HG03064 (cell line): Measurements from ENCODE around the gene ARL2.

Experiments used
- ATAC-seq: cut with Tn5 transposase; IDR thresholded peaks from one replicate; pipeline ENCODE4 v1.9.1; 2021; ENCODE audit warnings: low read depth; ENCODE audit not compliant: unreplicated experiment

Gene ARL2

DNA sequence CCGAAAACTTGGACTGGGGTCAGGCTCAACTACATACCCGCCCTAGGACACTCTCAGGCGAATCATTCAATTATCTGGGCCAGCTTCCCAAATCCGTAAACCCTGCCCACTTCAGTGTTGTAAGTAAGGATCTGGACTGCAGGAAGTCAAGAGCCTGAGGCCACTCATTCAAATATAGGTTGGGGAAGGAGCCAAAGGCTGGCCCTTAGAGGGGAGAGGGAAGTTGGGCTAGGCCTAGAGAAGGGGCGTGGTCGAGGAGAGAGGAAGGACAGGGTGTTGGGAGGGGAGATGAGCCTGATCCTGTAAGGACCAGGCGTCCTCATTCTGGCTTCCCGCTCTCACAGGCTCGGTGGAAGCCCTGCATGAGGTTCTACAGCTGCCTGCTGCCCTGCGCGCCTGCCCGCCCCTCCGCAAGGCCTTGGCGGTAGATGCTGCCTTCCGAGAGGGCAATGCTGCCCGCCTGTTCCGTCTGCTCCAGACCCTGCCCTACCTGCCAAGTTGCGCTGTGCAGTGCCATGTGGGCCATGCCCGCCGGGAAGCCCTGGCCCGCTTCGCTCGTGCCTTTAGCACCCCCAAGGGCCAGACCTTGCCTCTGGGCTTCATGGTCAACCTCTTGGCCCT, 30.0 kb downstream of the ARL2 start:
- ATAC-seq: no peak

DNA sequence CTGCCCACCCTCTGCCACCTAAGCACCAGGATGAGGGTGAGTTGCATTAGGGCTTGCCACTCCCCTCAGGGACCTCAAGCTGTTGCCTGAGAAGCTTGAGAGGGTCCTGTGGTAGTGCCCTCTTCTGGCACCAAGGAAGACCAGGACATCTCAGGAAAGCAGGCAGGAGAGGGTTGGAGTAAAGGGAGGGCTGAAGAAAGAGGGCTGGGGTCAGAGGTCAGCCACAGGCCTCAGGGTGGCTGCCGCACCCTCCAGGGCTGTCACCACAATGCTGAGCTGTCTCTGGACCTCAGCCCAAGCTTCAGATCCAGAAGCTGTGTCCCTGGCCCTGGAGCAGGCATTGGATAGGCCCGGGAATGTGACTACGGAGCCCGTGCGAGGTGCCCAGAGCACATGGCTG, 31.1 kb downstream of the ARL2 start:
- no peak for ATAC-seq

DNA sequence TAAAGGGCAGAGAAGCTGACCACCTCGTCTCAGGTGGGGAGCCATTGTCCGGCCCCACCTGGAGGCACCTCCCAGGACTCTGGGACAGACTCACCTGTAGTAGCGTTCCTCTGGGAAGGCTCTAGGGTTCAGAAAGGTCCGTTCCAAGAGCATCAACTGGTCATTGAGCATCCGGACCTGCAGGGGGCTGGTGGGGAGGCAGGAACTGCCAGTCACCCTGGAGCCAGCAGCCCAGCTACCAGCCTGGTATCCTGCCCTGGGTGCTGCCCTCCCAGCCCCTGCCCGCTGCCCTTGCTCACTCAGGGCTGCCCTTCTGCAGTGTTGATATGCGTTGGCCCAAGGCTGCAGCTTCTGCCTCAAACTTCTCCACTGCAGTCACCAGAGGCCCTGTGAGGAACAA, 31.8 kb downstream of the ARL2 start:
- ATAC-seq: no peak

DNA sequence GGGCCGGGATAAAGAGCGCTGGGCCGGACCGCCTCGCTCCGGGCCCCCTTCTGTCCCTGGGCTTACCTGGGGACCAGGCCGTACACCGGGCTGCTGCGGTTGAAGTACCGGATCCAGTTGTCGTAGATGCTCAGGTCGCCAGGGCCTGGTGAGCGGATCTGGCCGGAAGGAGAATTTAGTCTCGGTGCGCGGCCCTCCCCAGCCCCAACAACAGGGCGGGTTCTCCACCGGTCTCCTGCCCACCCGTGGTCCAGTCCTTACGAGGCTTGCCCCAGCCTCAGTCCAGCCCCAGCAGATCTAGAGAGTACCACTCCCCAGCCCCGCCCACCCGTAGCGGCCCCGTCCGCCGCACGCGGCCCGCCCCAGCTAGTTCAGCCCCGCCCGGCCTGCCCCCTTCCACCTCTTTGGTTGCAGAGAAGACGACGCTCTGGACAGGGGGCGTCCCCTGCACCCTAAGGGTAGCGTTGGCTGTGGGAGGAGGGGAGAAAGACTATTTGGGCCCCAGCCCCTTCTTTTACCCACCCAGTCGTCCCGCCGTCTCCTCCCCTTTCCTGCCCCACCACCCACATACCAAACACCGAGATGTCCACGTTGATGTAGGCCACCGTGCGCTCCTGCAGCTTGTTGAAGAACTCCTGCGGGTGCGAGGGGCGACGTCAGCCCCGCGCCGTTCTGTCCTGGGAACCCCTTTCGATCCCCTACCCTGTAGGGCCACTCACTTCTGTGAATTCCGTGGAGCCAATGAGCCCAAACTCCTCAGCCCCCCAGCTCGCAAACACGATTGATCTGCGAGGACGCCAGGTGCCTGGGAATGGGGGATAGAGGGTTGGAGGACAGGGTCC, 33.8 kb downstream of the ARL2 start:
- no peak for ATAC-seq

DNA sequence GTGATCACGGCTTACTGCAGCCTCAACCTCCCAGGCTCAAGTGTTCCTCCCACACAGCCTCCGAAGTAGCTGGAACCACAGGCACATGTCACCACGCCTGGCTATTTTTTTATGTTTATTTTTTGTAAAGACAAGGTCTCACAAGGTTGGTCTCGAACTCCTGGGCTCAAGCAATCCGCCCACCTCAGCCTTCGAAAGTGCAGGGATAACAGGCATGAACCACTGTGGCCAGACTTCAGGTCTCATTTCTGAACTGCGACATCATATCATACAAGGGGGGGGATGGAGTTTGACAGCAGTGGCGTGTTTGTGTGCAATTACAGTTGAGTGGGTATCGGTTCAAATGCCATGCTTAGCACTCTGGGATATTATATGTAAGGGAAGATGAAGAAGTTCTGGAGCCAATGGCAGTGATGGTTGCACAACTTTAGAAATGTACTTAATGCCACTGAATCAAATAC, 37.5 kb downstream of the ARL2 start:
- ATAC-seq: no peak

DNA sequence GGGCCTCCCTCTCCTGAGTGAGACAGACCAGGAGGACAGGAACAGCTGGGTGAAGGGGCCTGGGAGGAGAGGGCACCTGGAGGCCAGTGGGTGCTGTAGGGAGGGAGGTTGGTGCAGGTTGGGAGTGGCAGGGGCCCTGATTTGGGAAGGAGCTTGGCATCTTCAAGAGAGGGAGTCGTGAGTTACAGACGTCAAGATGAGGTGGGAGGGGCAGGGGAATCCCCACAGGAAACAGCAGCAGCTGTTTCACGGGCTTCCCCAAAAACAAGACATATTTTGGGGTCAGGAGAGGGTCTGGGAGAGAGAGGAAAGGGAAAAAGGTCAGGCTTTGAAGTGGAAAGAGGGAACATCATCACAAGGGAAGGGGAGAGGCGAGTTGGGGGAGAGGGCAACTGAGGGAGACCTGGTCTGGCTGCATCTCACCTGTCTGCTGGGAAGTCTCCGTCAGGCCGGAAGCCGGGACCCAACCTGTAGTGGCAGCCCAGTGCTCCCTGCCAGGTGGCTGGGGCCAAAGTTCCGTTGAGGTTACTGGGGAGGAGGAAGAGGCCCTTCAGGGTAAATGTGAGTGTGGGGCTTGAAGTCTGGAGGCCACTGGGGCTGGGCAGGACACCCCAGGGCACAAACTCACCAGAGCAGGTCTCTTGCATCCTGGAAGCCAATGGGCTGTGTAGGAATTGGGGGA, 40.0 kb downstream of the ARL2 start:
- no peak for ATAC-seq

DNA sequence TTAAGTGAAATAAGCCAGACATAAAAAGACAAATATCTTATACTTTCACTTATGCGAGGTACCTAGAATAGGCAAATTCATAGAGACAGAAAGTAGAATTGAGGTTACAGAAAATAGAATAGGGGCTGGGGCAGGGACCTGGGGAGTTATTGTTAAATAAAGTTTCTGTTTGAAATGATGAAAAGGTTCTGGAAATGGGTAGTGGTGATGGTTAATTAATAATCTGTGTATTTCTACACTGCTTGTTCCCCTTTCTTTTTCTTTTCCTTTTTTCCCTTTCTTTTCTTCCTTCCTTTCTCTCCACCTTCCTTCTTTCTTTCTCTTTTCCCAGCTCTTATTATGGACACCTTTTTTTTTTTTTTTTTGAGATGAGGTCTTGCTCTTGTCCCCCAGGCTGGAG, 41.6 kb downstream of the ARL2 start:
- ATAC-seq: no peak

DNA sequence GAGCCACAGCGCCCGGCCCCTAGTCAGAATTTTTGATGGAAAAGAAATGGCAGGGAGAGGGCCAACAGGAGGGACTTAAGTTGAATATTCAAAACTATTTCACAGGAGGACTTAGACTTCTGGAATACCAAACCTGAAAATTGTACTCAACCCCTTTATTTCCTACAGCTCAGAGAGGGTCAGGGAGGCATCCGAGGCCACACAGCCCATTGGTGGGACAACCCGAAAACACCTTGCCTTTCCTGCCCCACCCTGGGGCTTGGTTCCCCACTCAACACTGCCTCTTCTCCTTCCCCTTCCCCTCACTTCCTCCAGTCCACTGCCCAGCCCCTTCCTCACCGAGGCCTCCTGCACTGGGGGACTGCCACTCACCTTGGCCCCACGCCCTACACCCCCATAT, 43.0 kb downstream of the ARL2 start:
- ATAC-seq: no peak

DNA sequence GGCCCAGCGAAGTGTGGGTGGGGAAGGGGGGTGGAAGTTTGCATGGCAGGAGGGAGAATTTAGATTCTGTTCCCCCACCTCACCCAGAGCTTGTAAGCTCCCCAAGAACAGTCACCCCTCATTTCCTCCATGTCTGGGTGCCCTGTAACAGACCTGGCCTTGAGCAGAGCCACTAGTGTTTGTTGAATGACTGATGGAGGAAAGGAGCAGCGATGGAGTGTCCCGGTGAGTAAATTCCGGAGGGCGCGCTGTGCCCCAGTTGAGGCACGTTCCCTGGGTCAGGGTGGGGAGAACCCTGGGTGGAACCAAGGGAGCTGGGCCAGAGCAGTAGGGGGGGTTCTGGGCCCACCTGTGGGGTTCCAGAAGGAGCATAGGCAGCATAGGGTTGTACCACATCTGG, 43.6 kb downstream of the ARL2 start:
- no peak for ATAC-seq

DNA sequence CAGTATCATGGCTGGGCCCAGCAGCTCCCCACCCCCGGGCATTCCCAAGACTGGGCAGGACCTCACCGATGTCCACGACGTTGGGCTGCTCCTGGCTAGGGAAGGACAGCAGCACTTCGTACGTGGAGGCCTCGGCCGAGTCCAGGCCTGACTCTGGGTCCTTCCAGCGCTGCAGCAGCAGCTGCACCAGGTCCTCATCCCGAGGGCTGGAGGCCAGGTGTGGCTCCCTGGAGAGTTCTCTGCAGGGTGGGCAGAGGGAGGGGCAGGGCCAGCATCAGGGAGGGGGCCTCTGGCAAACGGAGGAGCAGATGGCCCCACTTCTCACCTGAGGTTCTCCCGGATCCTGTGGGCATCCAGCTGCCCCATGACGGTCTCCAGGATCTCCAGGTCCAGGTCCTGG, 44.1 kb downstream of the ARL2 start:
- ATAC-seq: no peak

DNA sequence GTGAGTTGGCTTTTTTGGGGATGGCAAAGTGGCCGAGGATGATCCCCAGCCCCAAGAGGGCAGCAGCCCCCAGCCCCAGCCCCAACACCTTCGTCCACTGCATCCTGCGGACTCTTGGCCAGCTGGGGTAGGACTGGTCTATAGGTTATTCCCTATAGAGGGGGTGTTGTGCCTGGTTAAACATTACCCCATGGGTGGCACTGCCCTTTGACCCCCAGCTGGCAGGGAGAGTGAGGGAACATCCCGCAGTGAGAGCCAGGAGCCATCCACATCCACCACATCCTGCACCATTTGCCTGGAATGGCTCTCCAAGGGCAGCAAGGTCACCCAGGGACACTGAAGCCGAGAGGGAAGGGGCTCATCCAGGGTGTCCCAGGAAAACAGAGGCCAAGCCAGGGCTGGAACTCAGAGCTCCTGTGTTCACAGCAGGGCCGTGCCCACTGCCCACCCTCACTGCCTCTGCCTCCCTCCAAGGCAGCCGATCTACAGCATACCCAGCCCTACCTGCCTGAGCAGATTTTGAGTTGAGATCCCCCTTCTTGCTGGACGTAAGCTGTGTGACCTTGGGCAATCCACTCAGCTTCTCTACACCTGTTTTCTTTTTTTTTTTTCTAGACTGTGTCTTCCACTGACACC, 44.6 kb downstream of the ARL2 start, which contains the start of gene NAALADL1:
NAALADL1 (minus strand) TSS at position 135 of the 636 bp plus-strand sequence; CDS start at position 103, 32 bp downstream.
- ATAC-seq: no peak

DNA sequence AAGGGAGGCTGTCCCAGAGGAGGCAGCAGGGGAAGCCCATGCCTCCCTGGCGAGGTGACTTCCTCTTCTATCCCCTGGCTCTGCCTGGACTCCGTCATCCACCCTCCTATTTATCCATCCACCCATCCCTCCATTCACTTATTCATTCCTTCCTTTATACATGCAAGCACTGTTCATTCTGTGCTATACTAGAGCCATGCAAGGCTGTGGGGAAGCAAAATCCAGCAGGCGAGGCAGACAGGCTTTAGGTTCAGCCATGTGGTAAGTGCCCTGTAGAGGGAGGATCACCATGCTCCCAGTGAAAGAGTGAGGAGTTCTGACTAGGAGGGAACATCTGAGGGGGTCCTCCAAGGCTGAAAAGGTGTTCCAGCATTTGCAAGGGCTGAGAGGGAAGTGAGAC, 45.6 kb downstream of the ARL2 start:
- ATAC-seq: no peak

DNA sequence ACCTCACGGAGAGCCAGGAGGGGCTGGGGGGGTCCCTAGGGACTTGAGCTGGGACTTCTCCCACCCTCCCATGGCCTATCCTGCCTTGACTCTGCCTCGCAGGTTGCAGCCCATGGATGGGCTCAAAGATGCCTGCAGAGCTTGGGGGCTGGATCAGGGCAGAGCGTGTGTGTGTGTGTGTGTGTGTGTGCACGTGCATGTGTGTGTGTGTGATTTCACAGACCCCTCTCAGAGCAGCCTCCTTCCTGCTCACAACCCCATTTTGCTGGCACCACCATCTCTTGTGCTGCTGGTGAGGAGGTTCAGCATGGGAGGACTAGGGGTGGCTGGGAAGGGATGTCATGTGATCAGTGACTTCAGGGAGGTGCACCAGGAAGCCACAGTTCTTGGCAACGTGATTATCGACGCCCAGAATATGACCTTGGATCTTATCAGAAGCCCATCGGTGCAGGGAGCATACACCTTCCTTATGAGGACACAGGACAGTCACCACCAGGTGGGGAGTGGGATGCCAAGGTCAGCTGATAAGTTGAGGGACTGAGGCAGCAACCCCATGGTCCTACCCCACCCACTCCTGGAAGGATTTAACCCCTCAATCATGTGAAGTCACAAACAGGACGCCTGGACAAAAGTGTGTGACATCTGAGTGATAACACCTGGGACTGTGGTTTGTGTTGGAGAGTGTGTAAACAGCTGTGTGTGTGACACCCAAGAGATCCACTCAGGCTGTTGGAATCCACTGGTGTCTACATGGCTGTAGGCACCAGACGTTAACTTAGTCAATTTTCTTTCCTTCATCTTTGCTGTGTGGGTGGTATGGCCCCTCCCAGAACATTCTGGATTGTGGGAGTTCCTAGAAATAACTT, 46.2 kb downstream of the ARL2 start:
- ATAC-seq: no peak

DNA sequence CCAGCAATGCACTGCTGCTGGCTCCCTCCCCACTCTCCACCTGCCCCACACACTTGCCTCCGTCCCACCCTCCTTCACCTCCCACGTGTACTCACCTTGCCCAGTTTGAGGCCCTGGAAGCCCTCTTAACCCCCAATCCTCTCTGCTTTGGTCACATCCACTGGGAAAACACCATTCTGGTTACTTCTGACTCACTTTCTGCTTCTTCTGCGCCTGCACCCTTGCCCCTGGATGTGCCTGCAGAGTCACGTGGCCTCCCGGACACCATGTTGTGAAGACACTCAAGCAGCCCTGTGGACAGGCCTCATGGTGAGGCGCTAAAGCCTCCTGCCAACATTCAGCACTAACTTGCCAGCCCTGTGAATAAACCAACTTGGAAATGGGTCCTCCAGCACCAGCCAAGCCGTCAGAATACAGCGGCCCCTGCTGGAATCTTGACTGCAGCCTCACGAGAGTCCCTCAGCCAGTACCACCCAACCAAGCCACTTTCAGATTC, 47.0 kb downstream of the ARL2 start:
- no peak for ATAC-seq

DNA sequence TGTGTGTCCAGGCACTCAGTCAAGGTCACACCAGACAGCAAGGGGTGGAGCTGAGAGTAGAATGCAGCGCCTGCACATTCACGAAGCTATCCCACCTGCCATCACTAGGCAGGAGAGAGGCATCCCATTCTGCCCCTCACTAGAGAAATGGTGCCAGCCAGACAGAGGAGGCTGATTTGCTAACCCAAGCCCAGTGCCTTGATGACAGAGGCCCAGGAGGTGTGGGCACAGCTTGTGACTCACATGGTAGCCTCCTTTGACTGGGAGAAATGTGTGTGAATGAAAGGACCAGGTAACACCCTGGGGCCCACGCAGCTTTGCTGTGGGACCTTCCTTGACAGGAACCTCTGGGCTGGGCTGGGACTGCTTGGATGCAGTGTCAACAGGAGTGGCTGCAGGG, 49.6 kb downstream of the ARL2 start:
- no peak for ATAC-seq

DNA sequence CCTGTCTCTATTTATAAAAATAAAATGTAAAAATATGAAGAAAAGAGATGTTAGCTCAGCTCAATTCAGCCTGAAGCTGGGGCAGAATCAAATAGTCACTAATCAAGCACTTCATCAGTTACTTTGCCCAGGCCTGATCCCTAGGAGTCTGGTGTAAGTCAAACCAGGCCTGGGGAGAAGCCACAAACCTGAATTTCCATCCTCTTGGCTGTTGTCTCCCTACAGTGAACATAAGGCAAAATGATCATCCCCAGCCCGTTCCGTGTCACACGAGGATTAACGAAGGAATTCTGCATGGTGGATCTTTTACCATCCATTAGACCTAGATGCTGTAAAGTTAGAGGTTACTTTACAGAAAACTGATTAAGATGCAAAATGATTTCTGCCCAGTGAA, 50.9 kb downstream of the ARL2 start:
- no peak for ATAC-seq

DNA sequence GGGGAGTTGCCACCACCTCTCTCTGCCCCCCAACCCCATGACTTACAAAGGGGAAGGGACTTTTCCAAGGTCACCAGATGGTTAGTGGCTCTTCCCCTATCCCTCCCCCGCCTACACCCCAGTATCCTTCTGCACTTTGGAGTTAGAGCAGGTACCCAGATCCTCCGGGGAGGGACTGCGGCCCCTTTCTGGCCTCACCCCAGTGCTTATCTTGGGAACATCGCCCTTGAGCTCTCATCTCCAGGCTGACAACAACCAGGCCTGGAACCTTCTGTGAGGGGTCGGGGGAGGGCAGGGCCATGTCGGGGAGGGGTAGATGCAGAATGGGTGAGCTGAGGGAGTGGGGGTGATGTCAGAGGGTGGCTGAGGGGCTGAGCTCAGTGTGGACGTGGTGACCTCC, 51.9 kb downstream of the ARL2 start:
- ATAC-seq: no peak

DNA sequence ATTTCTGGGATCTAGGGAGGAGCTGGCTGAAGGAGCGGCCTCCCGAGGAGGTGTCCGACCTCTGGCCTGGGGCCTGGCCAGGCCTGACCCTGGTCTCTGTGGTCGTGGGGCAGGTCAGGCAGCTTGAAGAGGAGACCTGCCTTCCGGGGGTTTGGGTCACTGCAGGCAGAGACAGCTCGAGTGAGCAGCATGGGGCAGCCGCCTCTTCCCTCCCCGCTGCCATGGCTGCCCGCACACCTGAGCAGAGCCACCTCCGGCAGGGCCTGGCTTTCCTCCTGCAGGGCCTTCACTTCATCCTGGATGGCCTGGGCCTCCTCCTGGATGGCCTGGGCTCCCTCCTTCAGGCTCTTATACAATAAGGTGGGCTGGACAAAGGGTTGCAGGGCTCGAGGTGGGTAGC, 52.4 kb downstream of the ARL2 start:
- no peak for ATAC-seq

DNA sequence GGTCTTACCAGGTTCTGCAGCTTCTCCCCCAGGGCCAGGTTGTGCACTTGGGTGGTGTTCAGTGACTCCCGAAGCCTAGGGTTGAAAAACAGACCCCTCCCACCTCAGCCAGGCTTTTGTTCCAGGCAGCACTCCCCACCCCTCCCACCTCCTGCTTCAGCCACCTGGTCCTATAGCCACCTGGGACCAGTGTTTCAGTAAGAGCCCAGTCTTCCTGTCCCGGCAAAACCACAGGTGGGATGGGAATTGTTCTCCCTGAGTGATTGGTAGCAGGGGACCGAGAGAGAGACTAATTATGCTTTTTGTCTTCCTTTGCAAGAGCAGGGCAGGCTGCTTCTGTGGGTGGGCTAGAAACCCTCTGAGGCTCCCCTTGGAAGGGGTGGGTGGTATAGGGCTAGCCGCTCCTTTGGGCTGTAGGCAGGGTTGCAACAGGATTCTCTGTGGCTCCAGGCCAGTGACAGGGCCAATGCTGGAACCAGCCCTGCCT, 52.9 kb downstream of the ARL2 start:
- no peak for ATAC-seq

DNA sequence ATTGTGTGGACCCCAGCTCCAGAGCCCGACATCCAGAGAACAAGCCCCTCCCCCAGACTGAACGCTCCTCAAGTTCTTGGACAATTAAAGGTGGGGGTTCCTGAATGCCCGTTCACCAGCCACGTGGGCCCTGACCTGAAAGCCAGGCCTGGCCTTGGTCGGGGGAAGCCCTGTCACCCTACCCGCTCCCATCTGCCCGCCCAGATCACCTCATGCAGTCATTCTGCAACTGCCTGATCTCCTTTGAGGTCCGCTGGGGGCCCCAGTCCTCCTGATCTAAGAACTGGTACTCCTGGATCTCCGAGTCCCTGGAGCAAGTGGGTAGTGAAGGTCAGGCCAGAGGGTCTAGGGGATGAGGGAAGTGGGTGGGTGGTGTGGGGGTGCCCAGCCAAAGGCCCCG, 53.5 kb downstream of the ARL2 start:
- ATAC-seq: no peak
